ENCODE data around the gene FGF12.

The FGF12 gene

GRCh38 chr3:192684151-192684550, 43.2 kb downstream of the FGF12 start:
- DNase-seq (ENCODE audit: low read depth in 2 of 2) = no peak

GRCh38 chr3:192675958-192676649, 51.2 kb downstream of the FGF12 start:
- no peak for DNase-seq (ENCODE audit: low read depth in 2 of 2)

- DNase-seq (ENCODE audit: low read depth in 2 of 2) = no peak
These were observed 71.7 kb downstream of the FGF12 start for GRCh38 chr3:192655628-192656027.

- no peak for DNase-seq (ENCODE audit: low read depth in 2 of 2)
These were observed 72.3 kb downstream of the FGF12 start for GRCh38 chr3:192655040-192655439.

GRCh38 chr3:192653862-192654261, 73.5 kb downstream of the FGF12 start:
- DNase-seq (ENCODE audit: low read depth in 2 of 2) = no peak

GRCh38 chr3:192652727-192653126, 74.6 kb downstream of the FGF12 start:
- DNase-seq (ENCODE audit: low read depth in 2 of 2) = no peak

- no peak for DNase-seq (ENCODE audit: low read depth in 2 of 2)
These were observed 75.4 kb downstream of the FGF12 start for GRCh38 chr3:192651836-192652512.

- no peak for DNase-seq (ENCODE audit: low read depth in 2 of 2)
These were observed 81.9 kb downstream of the FGF12 start for GRCh38 chr3:192645437-192645836.

GRCh38 chr3:192642651-192643050, 84.7 kb downstream of the FGF12 start:
- DNase-seq (ENCODE audit: low read depth in 2 of 2) = no peak

- DNase-seq (ENCODE audit: low read depth in 2 of 2) = no peak
These were observed 85.4 kb downstream of the FGF12 start for GRCh38 chr3:192641919-192642318.

- DNase-seq (ENCODE audit: low read depth in 2 of 2) = no peak
These were observed 87.4 kb downstream of the FGF12 start for GRCh38 chr3:192639987-192640386.

- DNase-seq (ENCODE audit: low read depth in 2 of 2) = no peak
These were observed 89.5 kb downstream of the FGF12 start for GRCh38 chr3:192637803-192638202.

- no peak for DNase-seq (ENCODE audit: low read depth in 2 of 2)
These were observed 90.6 kb downstream of the FGF12 start for GRCh38 chr3:192636517-192637444.

- DNase-seq (ENCODE audit: low read depth in 2 of 2) = no peak
These were observed 97.9 kb downstream of the FGF12 start for GRCh38 chr3:192629429-192629828.

GRCh38 chr3:192621909-192622308, 105.4 kb downstream of the FGF12 start:
- DNase-seq (ENCODE audit: low read depth in 2 of 2) = no peak

GRCh38 chr3:192620275-192620674, 107.1 kb downstream of the FGF12 start:
- no peak for DNase-seq (ENCODE audit: low read depth in 2 of 2)

GRCh38 chr3:192611411-192611810, 115.9 kb downstream of the FGF12 start:
- no peak for DNase-seq (ENCODE audit: low read depth in 2 of 2)

- no peak for DNase-seq (ENCODE audit: low read depth in 2 of 2)
These were observed 118.4 kb downstream of the FGF12 start for GRCh38 chr3:192608726-192609600.

GRCh38 chr3:192607798-192608197, 119.5 kb downstream of the FGF12 start:
- no peak for DNase-seq (ENCODE audit: low read depth in 2 of 2)

- no peak for DNase-seq (ENCODE audit: low read depth in 2 of 2)
These were observed 129.4 kb downstream of the FGF12 start for GRCh38 chr3:192597913-192598312.

- DNase-seq (ENCODE audit: low read depth in 2 of 2) = no peak
These were observed 129.8 kb downstream of the FGF12 start for GRCh38 chr3:192597506-192597905.

Data from stimulated activated CD4-positive, alpha-beta T cell treated with anti-CD3 and anti-CD28 coated beads, Interleukin-1b, Interleukin-23, amount 100 ng/mL, for 4 hours (primary cell).